Colonic mucosa (tissue), 4 donors: Measurements from ENCODE around the gene CACNA1D. TPM values are rescaled to one million over a fixed set of nuclear protein-coding genes. Genes with fewer than 3 reads are reported as not detected.

Source experiments
- DNase-seq: peaks from one replicate; pipeline ENCODE4 v3.0.0-alpha.2; 2020
- H3K27ac ChIP-seq: fragments of 200-600 bp; one replicate; pipeline ENCODE4 v1.8.0; 2021
- H3K27me3 ChIP-seq: fragments of 200-600 bp; one replicate; pipeline ENCODE4 v1.8.0; 2021
- H3K36me3 ChIP-seq: fragments of 200-600 bp; one replicate; pipeline ENCODE4 v1.8.0; 2021
- H3K4me1 ChIP-seq: fragments of 200-600 bp; one replicate; pipeline ENCODE4 v1.8.0; 2021; ENCODE audit warnings: mild to moderate bottlenecking
- H3K4me3 ChIP-seq: fragments of 200-600 bp; one replicate; pipeline ENCODE4 v1.8.0; 2021
- H3K9ac ChIP-seq, 2 donors: one replicate each; pipeline ENCODE4 v1.7.0; 2013; ENCODE audit warnings: control low read depth in 2 of 2, low read depth in 2 of 2, low read length in 2 of 2
- H3K9me3 ChIP-seq: fragments of 200-600 bp; one replicate; pipeline ENCODE4 v1.8.0; 2021
- intact Hi-C: fragments of 100-400 bp; cut with DNase I; formaldehyde crosslinking; loops from one replicate; pipeline ENCODE4 v1.14.1; 2022
- total RNA-seq, 2 donors: library from RNA; stranded (reverse); fragmentation: NEBNext Ultra II Directional in 1 of 2; extraction: Animal tissue kit (Norgen Biotek cat#: 25700) in 1 of 2; gene quantifications; one replicate each; pipeline ENCODE4 v1.2.1, GENCODE V29; 2021
- TF ChIP-seq, protein P1 (sequence below): fragments of 200-600 bp; IDR thresholded peaks from one replicate; pipeline ENCODE4 v1.8.0; 2022; ENCODE audit warnings: antibody characterized with exemption, mild to moderate bottlenecking
- donor health status: healthy.
- donor health status: DM: no; HTN: no; CAD: no.
- donor health status: DM: no; HTN: no; CAD: no.

The CACNA1D gene
- total RNA-seq, 2 donors from 2014 or later, result 9.6 to 17.1 TPM

DNA sequence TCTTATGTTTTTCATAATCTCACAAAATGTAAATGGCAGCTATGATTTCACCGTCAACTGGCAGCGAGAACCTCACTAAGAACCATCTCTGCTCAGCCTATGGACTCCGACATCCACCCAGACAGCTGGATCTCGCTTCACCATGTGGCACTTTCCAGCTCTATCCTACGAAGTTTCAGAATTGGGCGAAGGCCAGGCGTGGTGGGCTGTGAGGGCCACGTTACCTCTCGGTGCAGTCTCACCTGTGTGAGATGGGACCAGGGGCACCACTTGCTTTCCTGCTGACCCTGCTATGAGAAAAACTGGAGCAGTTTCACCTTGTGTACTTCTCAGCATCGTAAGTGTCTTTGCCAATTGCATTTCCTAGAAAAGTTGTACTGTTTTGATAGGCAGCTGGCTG lies 319.5 kb downstream of the CACNA1D start:
- intact Hi-C loops, result no loop called here
- TF ChIP-seq, protein P1, sequence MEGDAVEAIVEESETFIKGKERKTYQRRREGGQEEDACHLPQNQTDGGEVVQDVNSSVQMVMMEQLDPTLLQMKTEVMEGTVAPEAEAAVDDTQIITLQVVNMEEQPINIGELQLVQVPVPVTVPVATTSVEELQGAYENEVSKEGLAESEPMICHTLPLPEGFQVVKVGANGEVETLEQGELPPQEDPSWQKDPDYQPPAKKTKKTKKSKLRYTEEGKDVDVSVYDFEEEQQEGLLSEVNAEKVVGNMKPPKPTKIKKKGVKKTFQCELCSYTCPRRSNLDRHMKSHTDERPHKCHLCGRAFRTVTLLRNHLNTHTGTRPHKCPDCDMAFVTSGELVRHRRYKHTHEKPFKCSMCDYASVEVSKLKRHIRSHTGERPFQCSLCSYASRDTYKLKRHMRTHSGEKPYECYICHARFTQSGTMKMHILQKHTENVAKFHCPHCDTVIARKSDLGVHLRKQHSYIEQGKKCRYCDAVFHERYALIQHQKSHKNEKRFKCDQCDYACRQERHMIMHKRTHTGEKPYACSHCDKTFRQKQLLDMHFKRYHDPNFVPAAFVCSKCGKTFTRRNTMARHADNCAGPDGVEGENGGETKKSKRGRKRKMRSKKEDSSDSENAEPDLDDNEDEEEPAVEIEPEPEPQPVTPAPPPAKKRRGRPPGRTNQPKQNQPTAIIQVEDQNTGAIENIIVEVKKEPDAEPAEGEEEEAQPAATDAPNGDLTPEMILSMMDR, result no peak
- no peaks in the 10 kb centered on the region for H3K36me3 ChIP-seq
- no peaks in the 10 kb centered on the region for H3K9me3 ChIP-seq
- DNase-seq, result no peak
- H3K4me3 ChIP-seq, result no peak overlapping the region
- no peak overlapping the region for H3K27ac ChIP-seq
- no peaks in the 10 kb centered on the region for H3K4me1 ChIP-seq
- H3K9ac ChIP-seq, result no peak overlapping the region
- no peaks in the 10 kb centered on the region for H3K27me3 ChIP-seq

DNA sequence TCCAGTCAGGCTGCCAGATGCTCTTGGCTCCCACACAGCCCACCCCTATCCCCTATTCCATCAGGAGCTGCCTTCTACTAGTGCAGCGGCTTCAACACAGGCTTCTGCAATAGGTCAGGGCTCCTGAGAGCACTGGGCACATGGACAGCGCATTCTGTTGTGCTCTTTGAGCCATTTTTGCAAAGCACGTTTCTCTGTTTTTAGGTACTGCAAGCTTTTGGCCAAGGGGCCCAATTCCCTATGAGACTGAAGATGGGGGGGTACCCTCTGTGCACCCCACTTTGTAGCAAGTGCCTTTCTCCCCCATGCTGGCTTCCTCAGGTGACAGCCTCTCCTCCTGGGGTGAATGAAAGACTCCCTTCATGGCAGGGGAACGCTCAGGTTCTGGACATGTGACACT lies 320.7 kb downstream of the CACNA1D start:
- Histone ChIP-seq H3K27me3 (no peaks in the 10 kb centered on the region), H3K9ac (no peak overlapping the region), H3K36me3 (no peaks in the 10 kb centered on the region), H3K27ac (no peak overlapping the region), H3K9me3 (no peaks in the 10 kb centered on the region), H3K4me1 (no peaks in the 10 kb centered on the region), H3K4me3 (no peak overlapping the region)
- intact Hi-C loops, result no loop called here
- TF ChIP-seq, protein P1, result no peak
- no peak for DNase-seq

DNA sequence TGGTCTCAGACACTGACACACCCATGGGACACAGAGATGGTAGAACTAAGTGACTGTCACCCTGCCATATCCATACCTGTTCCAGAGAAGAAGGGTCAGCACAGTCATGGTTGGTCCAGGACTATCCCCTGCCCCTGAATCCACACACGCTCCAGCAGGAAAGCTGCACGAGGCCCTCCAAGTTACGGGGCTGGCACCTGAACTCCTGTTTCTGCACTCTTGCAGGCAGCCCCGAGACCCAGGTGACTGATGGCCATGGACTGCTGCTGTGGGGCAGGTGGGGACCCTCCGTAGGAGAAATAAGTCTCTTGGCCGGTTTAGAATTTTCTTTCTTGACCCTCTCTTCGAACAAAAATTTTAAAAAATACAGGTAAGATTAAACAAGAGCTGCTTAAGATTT lies 321.2 kb downstream of the CACNA1D start:
- Histone ChIP-seq H3K27ac (no peak overlapping the region), H3K9me3 (no peaks in the 10 kb centered on the region), H3K36me3 (no peaks in the 10 kb centered on the region), H3K27me3 (no peaks in the 10 kb centered on the region), H3K4me3 (no peak overlapping the region), H3K4me1 (no peaks in the 10 kb centered on the region), H3K9ac (no peak overlapping the region)
- intact Hi-C loops, result no loop called here
- DNase-seq, result no peak
- TF ChIP-seq, protein P1, result no peak

DNA sequence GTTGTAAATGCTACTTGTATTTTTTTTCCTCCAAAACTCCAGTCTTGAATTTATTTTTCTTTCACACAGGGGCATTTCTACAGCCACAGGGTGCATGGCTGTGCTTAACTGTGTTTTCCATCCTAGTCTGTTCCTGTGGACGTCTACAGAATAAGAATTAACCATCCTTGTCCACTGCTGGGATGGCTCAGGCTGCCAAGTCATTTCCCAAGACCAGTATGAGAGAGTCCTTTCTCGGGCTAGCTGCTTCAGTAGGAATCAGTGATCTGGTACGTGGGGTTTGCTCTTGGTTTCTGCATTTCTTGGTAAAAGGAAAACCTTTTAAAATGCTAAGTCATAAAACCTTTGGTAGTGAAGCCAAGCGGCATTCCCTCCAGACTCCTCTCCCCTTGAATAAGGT lies 322.0 kb downstream of the CACNA1D start:
- no peak overlapping the region for H3K9ac ChIP-seq
- DNase-seq, result no peak
- H3K27me3 ChIP-seq, result no peaks in the 10 kb centered on the region
- H3K9me3 ChIP-seq, result no peaks in the 10 kb centered on the region
- no peak overlapping the region for H3K27ac ChIP-seq
- no peak overlapping the region for H3K4me3 ChIP-seq
- H3K36me3 ChIP-seq, result no peaks in the 10 kb centered on the region
- intact Hi-C loops, result no loop called here
- H3K4me1 ChIP-seq, result no peaks in the 10 kb centered on the region
- TF ChIP-seq, protein P1, result no peak

DNA sequence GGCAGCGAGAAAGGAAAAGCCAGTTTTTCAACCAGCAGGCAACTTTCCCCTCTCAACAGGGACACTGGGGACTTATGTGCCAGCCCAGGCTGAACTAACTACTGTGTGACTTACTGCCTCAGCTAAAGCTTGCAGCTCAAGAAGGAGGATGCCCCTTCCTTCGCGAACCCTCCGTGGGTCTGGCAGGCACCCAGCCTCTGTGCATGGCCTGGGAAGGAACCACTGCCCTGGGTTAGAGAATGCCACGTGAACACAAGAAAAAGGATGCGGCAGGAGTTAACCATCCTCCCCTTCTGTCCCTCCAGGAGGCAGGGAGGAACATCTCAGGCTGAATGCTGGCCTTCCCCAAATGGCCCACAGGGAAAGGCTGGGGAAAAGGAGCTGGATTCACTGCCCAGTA lies 322.8 kb downstream of the CACNA1D start:
- TF ChIP-seq, protein P1, result no peak
- Histone ChIP-seq H3K9ac (no peak overlapping the region), H3K27ac (no peak overlapping the region), H3K9me3 (no peaks in the 10 kb centered on the region), H3K36me3 (no peaks in the 10 kb centered on the region), H3K4me3 (no peak overlapping the region), H3K4me1 (no peaks in the 10 kb centered on the region), H3K27me3 (no peaks in the 10 kb centered on the region)
- intact Hi-C loops, result no loop called here
- DNase-seq, result no peak

DNA sequence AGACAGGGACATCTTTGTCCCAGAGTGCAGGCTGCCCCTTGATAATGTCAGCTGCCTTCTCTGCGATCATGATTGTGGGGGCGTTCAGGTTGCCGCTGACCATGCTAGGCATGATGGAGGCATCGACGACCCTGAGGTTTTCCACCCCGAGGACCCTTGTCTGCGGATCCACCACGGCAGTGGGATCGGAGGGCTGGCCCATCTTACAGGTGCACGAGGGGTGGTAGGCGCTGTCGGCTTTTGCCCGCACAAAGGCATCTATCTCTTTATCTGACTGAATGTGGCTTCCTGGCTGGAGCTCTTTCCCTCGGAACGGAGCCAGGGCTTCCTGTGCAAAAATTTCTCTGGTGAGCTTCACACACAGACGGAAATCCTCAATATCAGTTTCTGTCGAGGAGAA lies 323.4 kb downstream of the CACNA1D start:
- Histone ChIP-seq H3K4me1 (no peaks in the 10 kb centered on the region), H3K9me3 (no peaks in the 10 kb centered on the region), H3K9ac (no peak overlapping the region), H3K4me3 (no peak overlapping the region), H3K27ac (no peak overlapping the region), H3K27me3 (no peaks in the 10 kb centered on the region), H3K36me3 (no peaks in the 10 kb centered on the region)
- no peak for DNase-seq
- TF ChIP-seq, protein P1, result no peak
- intact Hi-C loops, result no loop called here
